Upper lobe of left lung (tissue), 4 donors: ENCODE measurements around the gene ZNF496.

Source experiments
- CTCF ChIP-seq, 6 experiments: fragments of 450-650 bp in 4 of 6; fragments of 200-600 bp in 2 of 6; sonication (generic) in 2 of 6; IDR thresholded peaks; one replicate each; pipeline ENCODE4 v1.5.1; 2016 to 2019; ENCODE audit warnings: antibody characterized with exemption in 6 of 6
- EP300 ChIP-seq, 4 donors: sonication (generic); formaldehyde crosslinking; IDR thresholded peaks; one replicate each; pipeline ENCODE4 v1.5.1; 2017; ENCODE audit warnings: antibody characterized with exemption in 4 of 4, control low read depth in 2 of 4
- POLR2A ChIP-seq, 4 donors: fragments of 450-650 bp; IDR thresholded peaks; one replicate each; pipeline ENCODE4 v1.5.1; 2016 to 2017; ENCODE audit warnings: antibody characterized with exemption in 4 of 4, mild to moderate bottlenecking in 2 of 4

- TF ChIP-seq CTCF (IDR thresholded peaks at IDR 0.05): no peak
- TF ChIP-seq POLR2A (IDR thresholded peaks at IDR 0.05): no peak
- no peak for TF ChIP-seq EP300 (IDR thresholded peaks at IDR 0.05)
These were observed 39.7 kb downstream of the ZNF496 start for GRCh38 chr1:247291833-247292561.
